ENCODE data around the gene PDXDC1.
"Not testable (repeated sequence)": the region's sequence is repeated elsewhere in the genome, so short reads cannot be mapped to it uniquely, and the experiment has no call there.

PDXDC1 gene

GRCh38 chr16:14974656-14975417 is at the start of gene PDXDC1:
Gene PDXDC1 (plus strand): TSS chr16:14975026. CDS start chr16:14975200, 174 bp downstream.
- DNase-seq = peak; percentile 99
- H3K27me3 ChIP-seq (ENCODE audit: insufficient read depth, low read depth, severe bottlenecking); H3K9me3 ChIP-seq (ENCODE audit: severe bottlenecking); H3K36me3 ChIP-seq: not testable (repeated sequence)
- Histone ChIP-seq H3K4me3 (ENCODE audit: low read depth, low read length) (peak within 1 kb of the TSS; percentile 98), H3K27ac (peak within 1 kb of the TSS; percentile 89)

- H3K4me3 ChIP-seq (ENCODE audit: low read depth, low read length); H3K36me3 ChIP-seq; H3K27me3 ChIP-seq (ENCODE audit: insufficient read depth, low read depth, severe bottlenecking); H3K27ac ChIP-seq; H3K9me3 ChIP-seq (ENCODE audit: severe bottlenecking): not testable (repeated sequence)
- DNase-seq = peak; percentile 11
Observed at GRCh38 chr16:14928064-14928714, 46.6 kb upstream of the PDXDC1 start.

GRCh38 chr16:14929176-14929575 is 45.6 kb upstream of the PDXDC1 start:
- H3K4me3 ChIP-seq (ENCODE audit: low read depth, low read length); H3K36me3 ChIP-seq; H3K27me3 ChIP-seq (ENCODE audit: insufficient read depth, low read depth, severe bottlenecking); H3K9me3 ChIP-seq (ENCODE audit: severe bottlenecking); DNase-seq; H3K27ac ChIP-seq: not testable (repeated sequence)

- not testable (repeated sequence) for H3K9me3 ChIP-seq (ENCODE audit: severe bottlenecking); H3K27ac ChIP-seq; H3K27me3 ChIP-seq (ENCODE audit: insufficient read depth, low read depth, severe bottlenecking); DNase-seq; H3K4me3 ChIP-seq (ENCODE audit: low read depth, low read length); H3K36me3 ChIP-seq
Observed at GRCh38 chr16:14930246-14930645, 44.6 kb upstream of the PDXDC1 start.

GRCh38 chr16:14930971-14931370 is 43.9 kb upstream of the PDXDC1 start:
- H3K9me3 ChIP-seq (ENCODE audit: severe bottlenecking); DNase-seq; H3K4me3 ChIP-seq (ENCODE audit: low read depth, low read length); H3K27ac ChIP-seq; H3K27me3 ChIP-seq (ENCODE audit: insufficient read depth, low read depth, severe bottlenecking); H3K36me3 ChIP-seq: not testable (repeated sequence)

GRCh38 chr16:14932581-14933375 is 42.0 kb upstream of the PDXDC1 start:
- not testable (repeated sequence) for H3K27me3 ChIP-seq (ENCODE audit: insufficient read depth, low read depth, severe bottlenecking); H3K36me3 ChIP-seq

GRCh38 chr16:14937143-14937542 is 37.7 kb upstream of the PDXDC1 start, which contains the start of gene NPIPA1:
Gene NPIPA1 (plus strand): TSS chr16:14937443. CDS start chr16:14937443, 0 bp downstream.
- not testable (repeated sequence) for H3K9me3 ChIP-seq (ENCODE audit: severe bottlenecking); H3K36me3 ChIP-seq; DNase-seq; H3K27me3 ChIP-seq (ENCODE audit: insufficient read depth, low read depth, severe bottlenecking); H3K27ac ChIP-seq; H3K4me3 ChIP-seq (ENCODE audit: low read depth, low read length)

More at GRCh38 chr16:14932581-14933375, 42.0 kb upstream of the PDXDC1 start:
- not testable (repeated sequence) for DNase-seq; H3K27ac ChIP-seq; H3K4me3 ChIP-seq (ENCODE audit: low read depth, low read length); H3K9me3 ChIP-seq (ENCODE audit: severe bottlenecking)

- H3K4me3 ChIP-seq (ENCODE audit: low read depth, low read length) = not testable (repeated sequence)
- peak; percentile 2 for DNase-seq
Observed at GRCh38 chr16:14937994-14938393, 36.8 kb upstream of the PDXDC1 start.

GRCh38 chr16:14942686-14943085 is 32.1 kb upstream of the PDXDC1 start:
- H3K27me3 ChIP-seq (ENCODE audit: insufficient read depth, low read depth, severe bottlenecking); H3K27ac ChIP-seq; H3K36me3 ChIP-seq; H3K4me3 ChIP-seq (ENCODE audit: low read depth, low read length); H3K9me3 ChIP-seq (ENCODE audit: severe bottlenecking); DNase-seq: not testable (repeated sequence)

More at GRCh38 chr16:14937994-14938393, 36.8 kb upstream of the PDXDC1 start:
- not testable (repeated sequence) for H3K36me3 ChIP-seq; H3K9me3 ChIP-seq (ENCODE audit: severe bottlenecking); H3K27me3 ChIP-seq (ENCODE audit: insufficient read depth, low read depth, severe bottlenecking); H3K27ac ChIP-seq

- H3K27me3 ChIP-seq (ENCODE audit: insufficient read depth, low read depth, severe bottlenecking) = no peaks in the 10 kb centered on the region
- H3K36me3 ChIP-seq = no peaks in the 10 kb centered on the region
- H3K27ac ChIP-seq = no peak overlapping the region
- H3K4me3 ChIP-seq (ENCODE audit: low read depth, low read length) = no peak overlapping the region
- DNase-seq = no peak
- no peak for TF ChIP-seq CTCF (IDR thresholded peaks at IDR 0.05; ENCODE audit: low read depth, low read length)
- no peaks in the 10 kb centered on the region for H3K9me3 ChIP-seq (ENCODE audit: severe bottlenecking)
Observed at GRCh38 chr16:14955546-14956231, 19.1 kb upstream of the PDXDC1 start.
